GM19452 (cell line): ENCODE measurements around the gene TRAF3.

Experiments
- ATAC-seq: cut with Tn5 transposase; IDR thresholded peaks from one replicate; pipeline ENCODE4 v1.9.1; 2021; ENCODE audit not compliant: unreplicated experiment

The TRAF3 gene

DNA sequence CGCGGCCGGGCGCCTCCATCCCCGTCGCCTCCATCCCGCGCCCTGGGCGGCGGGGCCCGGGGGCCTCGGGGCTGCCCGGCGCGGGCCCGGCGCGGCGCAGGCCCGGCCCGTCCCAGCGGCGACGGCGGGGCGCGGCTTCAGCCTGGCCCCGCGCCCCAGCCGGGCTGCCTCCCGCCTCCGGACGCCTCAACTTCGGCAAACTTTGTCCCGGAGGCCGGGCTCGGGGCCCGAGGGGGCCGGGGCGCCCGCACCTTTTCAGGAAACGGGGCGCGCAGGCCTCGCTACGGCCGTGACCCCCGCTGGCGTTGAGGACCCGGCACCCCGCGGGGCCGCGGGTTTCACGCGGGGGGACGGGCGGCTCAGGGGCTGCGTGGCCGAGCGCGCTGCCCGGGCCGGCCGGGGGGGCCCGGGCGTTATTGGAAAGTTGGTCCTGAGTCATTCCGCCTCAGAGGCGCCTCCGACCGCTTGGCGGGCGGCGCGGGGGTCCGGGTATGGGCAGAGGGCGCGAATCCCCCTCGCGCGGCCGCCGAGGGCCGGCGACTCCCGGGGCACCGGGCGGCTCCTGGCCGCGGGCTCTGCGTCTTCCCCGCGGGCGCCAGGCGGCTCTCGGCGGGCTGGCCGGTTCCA lies 575 bp downstream of the TRAF3 start:
- ATAC-seq = peak; percentile 22

DNA sequence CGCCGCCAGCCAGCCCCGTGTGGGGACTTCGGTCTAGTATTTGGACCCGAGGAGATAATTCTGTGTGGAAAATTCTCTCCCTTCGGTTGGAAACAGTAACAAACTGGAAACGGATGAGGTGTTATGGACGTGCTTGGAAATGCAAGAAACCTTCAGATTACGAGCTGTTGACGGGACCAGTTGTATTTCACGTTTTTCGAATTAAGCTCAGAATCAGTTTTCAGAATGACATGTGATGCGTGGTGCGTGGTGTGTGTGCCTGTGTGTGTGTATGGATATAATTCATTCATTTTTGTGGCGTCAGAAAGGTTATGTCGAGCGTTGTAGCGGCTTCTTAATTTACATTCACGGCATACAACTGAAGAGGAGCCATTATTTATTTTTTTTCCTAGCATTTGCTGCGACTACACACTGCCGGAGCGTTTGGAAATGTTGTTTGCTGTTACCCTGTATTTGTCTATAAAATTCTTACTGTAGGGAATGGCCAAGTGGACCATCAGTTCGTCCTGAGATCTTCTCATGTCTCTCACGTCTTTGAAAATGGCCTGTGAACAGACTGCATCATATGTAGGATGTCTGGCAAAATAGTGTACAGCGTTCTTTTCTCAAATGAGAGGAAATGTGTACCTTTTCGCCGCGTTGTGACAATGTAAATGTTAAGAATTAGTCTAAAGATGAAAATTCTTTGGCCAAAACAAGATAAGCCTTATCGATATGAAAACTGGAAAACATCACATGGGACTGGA lies 1.3 kb downstream of the TRAF3 start:
- ATAC-seq = no peak

DNA sequence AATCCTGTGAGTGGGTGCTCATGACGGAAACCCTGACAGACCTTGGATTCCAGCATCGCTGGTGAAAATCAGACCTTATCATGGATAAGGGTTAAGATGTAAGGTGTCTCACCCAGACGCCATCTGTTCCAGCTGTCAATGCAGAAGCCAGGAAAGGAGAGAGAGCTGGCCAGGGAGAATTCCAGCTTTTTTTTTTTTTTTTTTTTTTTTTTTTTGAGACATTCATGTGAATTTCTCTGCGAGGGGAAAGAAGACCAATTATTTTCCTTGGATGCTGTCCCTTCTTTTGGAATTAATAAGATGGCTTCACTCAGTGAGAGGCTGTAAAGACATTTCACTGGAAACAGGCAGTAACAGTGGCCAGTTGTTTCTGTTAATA lies 1.8 kb downstream of the TRAF3 start:
- no peak for ATAC-seq

GRCh38 chr14:102779574-102780315 lies 2.5 kb downstream of the TRAF3 start:
- ATAC-seq = no peak

- ATAC-seq = no peak
These were observed 3.8 kb downstream of the TRAF3 start for GRCh38 chr14:102781063-102781462.

GRCh38 chr14:102782974-102783373 lies 5.7 kb downstream of the TRAF3 start:
- no peak for ATAC-seq

DNA sequence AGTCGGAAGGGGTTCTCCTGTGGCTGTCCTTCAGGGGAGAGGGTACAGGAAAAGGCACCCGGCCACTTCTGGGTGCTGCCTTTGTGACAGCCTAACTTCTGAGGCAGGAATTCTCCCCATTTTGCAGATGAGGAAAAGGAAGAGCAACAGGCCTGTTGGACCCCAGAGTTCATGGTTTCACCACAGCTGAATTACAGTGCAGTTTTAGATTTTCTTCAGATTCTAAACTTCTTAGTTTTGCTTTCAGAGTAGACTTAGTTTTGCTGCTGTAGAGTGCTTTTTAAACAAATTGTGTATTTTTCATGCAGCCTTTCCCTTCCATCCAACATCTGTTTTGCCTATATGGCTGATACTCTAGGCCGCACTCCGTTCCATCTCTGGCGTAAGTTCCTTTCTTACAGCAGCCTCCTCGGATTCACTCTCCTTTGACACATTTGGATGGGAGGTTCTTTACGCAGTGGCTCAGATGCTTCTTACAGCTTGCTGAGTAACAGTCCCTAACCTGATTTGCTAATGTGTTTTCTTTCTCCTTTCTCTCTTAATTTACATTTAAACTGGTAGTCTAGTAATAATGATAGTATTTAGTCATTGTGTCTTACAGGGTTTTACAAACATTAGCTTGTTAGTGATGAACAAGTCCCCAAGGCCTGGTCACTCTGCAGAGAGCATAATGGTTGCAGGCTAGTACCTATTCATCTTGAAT lies 7.8 kb downstream of the TRAF3 start:
- no peak for ATAC-seq

GRCh38 chr14:102785595-102785963 lies 8.3 kb downstream of the TRAF3 start:
- ATAC-seq = no peak

- ATAC-seq = no peak
These were observed 9.5 kb downstream of the TRAF3 start for GRCh38 chr14:102786768-102787167.

GRCh38 chr14:102789349-102789748 lies 12.1 kb downstream of the TRAF3 start:
- ATAC-seq = no peak

DNA sequence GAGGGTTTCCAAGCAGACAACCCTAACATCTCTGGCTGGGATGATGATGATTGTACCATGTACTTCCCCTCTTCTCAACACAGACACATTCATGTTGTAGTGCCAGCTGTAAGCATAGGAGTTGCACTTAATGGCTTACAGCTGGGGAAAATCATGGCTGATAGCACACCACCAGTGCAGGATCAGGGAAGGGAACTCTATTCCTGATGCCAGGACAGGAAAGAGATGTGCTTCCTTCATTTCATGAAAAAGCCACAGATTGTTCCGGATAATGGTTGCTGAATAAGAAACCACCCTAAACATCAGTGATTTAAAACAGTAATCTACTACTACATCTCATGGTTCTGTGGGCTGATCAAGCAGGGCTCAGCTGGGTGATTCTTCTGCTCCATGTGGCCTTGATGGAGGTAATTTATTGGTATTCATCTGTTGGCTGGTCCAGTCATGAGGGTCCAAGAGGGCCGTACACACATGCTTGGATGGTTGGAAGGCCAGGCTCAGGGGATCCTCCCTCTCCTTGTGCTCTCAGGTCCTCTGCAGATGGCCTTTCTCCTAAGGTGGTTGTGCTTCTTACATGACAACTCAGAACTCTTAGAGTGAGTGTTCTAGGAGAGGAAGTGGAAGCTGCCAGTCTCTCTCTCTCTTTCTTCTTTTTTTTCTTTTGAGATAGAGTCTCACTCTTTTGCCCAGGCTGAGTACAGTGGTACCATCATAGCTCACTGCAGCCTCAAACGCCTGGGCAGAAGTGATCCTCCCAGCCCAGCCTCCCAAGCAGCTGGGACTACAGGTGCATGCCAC lies 16.5 kb downstream of the TRAF3 start:
- no peak for ATAC-seq

- no peak for ATAC-seq
These were observed 18.0 kb downstream of the TRAF3 start for GRCh38 chr14:102795060-102795925.

DNA sequence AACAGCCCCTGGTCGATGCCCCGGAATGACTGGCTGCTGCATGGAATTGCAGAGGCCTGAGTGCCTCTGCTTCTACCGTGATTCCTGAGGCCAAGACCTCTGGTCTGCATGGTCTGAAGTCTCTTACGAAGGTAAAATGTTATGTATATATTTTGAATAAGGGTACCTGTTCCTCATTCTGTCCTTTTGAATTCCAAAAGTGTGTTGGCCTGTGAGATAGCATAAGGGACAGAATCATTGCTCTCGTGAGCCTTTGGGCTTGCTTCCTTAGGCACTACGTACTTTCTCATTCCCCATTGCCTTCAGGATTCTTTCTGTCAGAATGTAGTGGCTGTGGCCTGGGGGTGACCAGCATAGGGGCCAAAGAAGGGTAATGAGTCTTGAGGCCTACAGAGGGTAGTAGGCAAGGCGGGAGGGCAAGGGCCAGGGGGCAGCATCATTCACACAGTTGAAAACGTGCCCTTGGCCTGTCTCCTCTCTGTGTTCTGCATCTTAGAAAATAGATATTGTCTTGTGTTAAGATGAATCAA lies 19.5 kb downstream of the TRAF3 start:
- ATAC-seq = no peak

DNA sequence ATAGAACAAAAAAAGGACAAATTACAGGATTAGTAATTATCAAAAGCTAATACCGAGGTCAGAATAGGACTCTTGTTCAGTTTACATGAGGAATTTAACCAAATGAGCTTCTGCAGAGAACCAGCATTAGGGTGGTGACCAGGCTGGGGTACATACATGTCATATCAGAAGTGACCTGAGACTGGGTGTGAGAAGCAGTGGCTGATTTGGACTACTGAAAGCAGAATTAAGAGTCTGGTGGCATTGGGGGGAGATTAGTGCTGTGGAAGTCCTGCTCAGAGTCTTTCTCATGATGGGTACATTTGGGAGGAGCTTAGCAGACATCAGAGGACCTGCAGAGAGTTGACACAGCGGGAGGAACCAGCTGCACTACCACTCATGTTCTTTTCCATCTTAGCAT lies 21.7 kb downstream of the TRAF3 start:
- ATAC-seq = peak; percentile 59

DNA sequence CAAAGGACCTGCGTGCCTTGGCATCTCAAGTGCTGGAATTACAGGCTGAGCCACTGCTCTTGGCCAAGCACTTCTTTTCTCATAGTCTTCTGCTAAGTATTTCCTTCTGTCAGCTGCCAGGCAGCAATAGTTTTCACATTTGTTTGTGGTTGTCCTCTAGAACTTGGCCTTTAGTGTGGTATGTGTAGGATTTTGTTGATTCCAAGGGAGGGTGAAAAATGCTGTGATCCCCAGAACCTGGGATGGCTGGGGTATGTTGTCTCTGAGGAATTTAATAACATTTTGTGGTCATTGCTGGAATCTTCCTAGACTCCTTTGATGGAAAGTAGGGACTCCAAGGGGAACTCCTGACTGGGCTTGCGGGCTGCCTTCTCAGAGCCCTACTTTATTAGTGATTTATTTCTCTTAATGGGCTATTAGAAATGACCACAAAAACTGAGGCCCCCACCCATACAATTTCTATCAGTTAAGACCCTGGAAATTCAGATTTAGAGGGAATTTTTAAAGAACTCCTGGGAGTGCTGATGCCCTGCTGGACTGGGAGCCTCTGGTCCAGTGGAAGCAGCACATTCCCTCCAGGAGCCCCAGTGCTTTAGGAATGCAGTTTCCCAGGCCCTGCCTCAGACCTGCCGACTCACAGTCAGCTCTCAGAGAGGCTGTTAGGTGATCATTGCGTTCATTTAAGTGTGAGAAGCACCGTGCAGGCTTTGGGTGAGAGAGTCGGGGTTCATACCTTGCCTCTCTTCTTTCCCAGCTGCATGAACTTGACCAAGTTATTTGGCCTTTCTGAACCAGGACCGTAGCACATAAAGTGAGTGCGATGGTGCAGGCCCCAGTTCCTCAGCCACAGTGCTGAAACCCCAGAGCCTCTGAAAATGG lies 22.7 kb downstream of the TRAF3 start:
- ATAC-seq = no peak

GRCh38 chr14:102802834-102803523 lies 25.7 kb downstream of the TRAF3 start:
- ATAC-seq = no peak

DNA sequence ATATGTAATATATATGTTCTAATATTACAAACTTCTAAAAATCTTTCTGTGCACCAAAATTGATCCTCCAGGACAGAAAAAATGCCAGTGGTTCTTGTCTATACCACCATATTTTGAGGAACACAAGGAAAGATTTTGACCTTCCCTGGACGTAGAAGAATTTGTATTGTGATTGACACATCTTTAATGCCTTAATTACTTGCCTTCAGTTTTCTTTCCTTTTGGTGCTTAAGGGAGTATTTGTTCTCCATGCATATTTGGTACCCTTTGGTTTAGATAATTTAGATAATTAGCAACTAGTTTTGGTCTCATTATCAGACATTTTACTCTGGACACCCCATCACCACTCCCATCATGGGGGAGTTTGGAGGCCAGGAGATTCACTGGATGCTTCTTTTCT lies 27.6 kb downstream of the TRAF3 start:
- no peak for ATAC-seq

DNA sequence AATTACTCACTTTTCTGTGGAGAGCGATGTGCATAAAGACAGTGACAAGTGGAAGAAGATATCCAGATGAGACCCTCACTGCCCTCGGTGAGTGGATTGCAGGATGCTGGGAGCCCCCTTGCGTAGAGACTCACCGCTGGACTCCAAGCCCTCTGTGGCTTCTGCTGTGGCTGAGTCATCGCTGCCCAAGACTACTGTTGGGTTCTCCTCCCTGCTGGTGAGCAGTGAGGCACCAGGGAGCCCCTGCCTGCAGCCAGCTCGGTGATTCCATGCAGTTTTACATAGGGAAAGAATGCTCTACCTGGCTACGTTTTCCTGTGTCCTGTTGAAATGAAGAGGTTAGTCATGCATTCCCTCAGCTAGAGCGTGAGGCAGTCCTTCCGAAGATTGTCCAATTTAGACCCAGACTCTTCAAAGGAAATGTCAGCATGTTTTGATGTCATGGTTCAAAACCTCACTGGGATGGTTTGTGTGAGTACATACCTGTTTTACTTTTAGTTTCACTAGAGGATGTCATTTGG lies 28.2 kb downstream of the TRAF3 start:
- ATAC-seq = no peak
